HEK293 (cell line): ENCODE measurements around the gene DUSP18.
"Not testable (repeated sequence)": the region's sequence is repeated elsewhere in the genome, so short reads cannot be mapped to it uniquely, and the experiment has no call there.

Source experiments
- CTCF ChIA-PET: fragments of 350-600 bp; formaldehyde crosslinking; extraction: SDS; loops from one replicate; lab custom pipeline; 2021; ENCODE audit warnings: antibody characterized with exemption; lab: Yijun Ruan, JAX
- POLR2A ChIA-PET: fragments of 300-600 bp; formaldehyde crosslinking; extraction: SDS; loops from one replicate; lab custom pipeline; 2020; ENCODE audit warnings: antibody characterized with exemption, inconsistent platforms; lab: Yijun Ruan, JAX
- H3K27ac ChIP-seq: fragments of 200-500 bp; sonication (Bioruptor generic); 2 replicates; pipeline ENCODE4 v1.5.1; 2014; ENCODE audit warnings: low read depth, low read length, control low read depth, inconsistent platforms; ENCODE audit errors: extremely low read depth
- H3K36me3 ChIP-seq, 2 experiments: fragments of 200-500 bp in 1 of 2; sonication (Bioruptor generic) in 1 of 2; 1 replicate in 1 of 2; 2 replicates in 1 of 2; pipeline ENCODE4 v1.5.1; 2014 to 2017; ENCODE audit warnings: inconsistent platforms in 2 of 2, low read length in 2 of 2; ENCODE audit not compliant: control insufficient read depth in 2 of 2, insufficient read depth in 1 of 2
- H3K4me1 ChIP-seq: fragments of 200-500 bp; sonication (Bioruptor generic); 2 replicates; pipeline ENCODE4 v1.5.1; 2014; ENCODE audit warnings: mild to moderate bottlenecking, low read length, inconsistent platforms; ENCODE audit not compliant: control insufficient read depth, insufficient read depth
- H3K4me3 ChIP-seq: 2 replicates; pipeline ENCODE4 v1.5.1; 2011; ENCODE audit warnings: low read depth, mild to moderate bottlenecking, control low read depth, low read length, moderate library complexity
- H3K9me3 ChIP-seq: fragments of 200-500 bp; sonication (Bioruptor generic); 2 replicates; pipeline ENCODE4 v1.5.1; 2014; ENCODE audit warnings: low read depth, low read length, inconsistent platforms; ENCODE audit not compliant: control insufficient read depth, insufficient read depth
- EGR2 ChIP-seq: fragments of 450-650 bp; formaldehyde crosslinking; IDR thresholded peaks from 2 replicates; pipeline ENCODE4 v1.5.1; 2016; ENCODE audit warnings: low read depth, missing biosample characterization, missing genetic modification characterization
- GLIS1 ChIP-seq: fragments of 450-650 bp; formaldehyde crosslinking; IDR thresholded peaks from 2 replicates; pipeline ENCODE4 v1.5.1; 2016; ENCODE audit warnings: missing biosample characterization, missing genetic modification characterization
- HOXA7 ChIP-seq: sonication (generic); formaldehyde crosslinking; IDR thresholded peaks from 2 replicates; pipeline ENCODE4 v1.8.1; 2022; ENCODE audit warnings: missing genetic modification reagents, borderline replicate concordance
- KLF10 ChIP-seq: fragments of 450-650 bp; IDR thresholded peaks from 2 replicates; pipeline ENCODE4 v1.5.1; 2018; ENCODE audit warnings: missing biosample characterization, mild to moderate bottlenecking, missing genetic modification characterization
- KLF16 ChIP-seq: fragments of 450-650 bp; formaldehyde crosslinking; IDR thresholded peaks from 2 replicates; pipeline ENCODE4 v1.5.1; 2017; ENCODE audit warnings: missing biosample characterization, missing genetic modification characterization
- KLF9 ChIP-seq: fragments of 450-650 bp; formaldehyde crosslinking; IDR thresholded peaks from 2 replicates; pipeline ENCODE4 v1.5.1; 2016; ENCODE audit warnings: missing biosample characterization, missing genetic modification characterization, low read depth
- SCRT2 ChIP-seq: fragments of 450-650 bp; formaldehyde crosslinking; IDR thresholded peaks from 2 replicates; pipeline ENCODE4 v1.5.1; 2016; ENCODE audit warnings: missing biosample characterization, missing genetic modification characterization
- SETDB1 ChIP-seq: IDR thresholded peaks from one replicate; pipeline ENCODE4 v1.6.1; 2017; ENCODE audit warnings: mild to moderate bottlenecking, low read length, moderate library complexity, mixed read lengths; ENCODE audit not compliant: insufficient read length
- SP3 ChIP-seq: fragments of 450-650 bp; formaldehyde crosslinking; IDR thresholded peaks from 2 replicates; pipeline ENCODE4 v1.5.1; 2016; ENCODE audit warnings: missing biosample characterization, missing genetic modification characterization
- ZIC2 ChIP-seq: fragments of 450-650 bp; formaldehyde crosslinking; IDR thresholded peaks from 2 replicates; pipeline ENCODE4 v1.5.1; 2016; ENCODE audit warnings: missing biosample characterization, missing genetic modification characterization
- ZNF146 ChIP-seq: fragments of 450-650 bp; formaldehyde crosslinking; IDR thresholded peaks from 2 replicates; pipeline ENCODE4 v1.5.1; 2016; ENCODE audit warnings: missing biosample characterization, missing genetic modification characterization
- ZNF175 ChIP-seq: fragments of 450-650 bp; formaldehyde crosslinking; IDR thresholded peaks from 2 replicates; pipeline ENCODE4 v1.5.1; 2016; ENCODE audit warnings: missing biosample characterization, missing genetic modification characterization
- ZNF354C ChIP-seq: fragments of 450-650 bp; formaldehyde crosslinking; IDR thresholded peaks from 2 replicates; pipeline ENCODE4 v1.5.1; 2016; ENCODE audit warnings: missing biosample characterization, missing genetic modification characterization, low read depth, borderline replicate concordance
- ZNF473 ChIP-seq: fragments of 450-650 bp; formaldehyde crosslinking; IDR thresholded peaks from 2 replicates; pipeline ENCODE4 v1.5.1; 2017; ENCODE audit warnings: missing biosample characterization, missing genetic modification characterization
- ZNF521 ChIP-seq: fragments of 450-650 bp; formaldehyde crosslinking; IDR thresholded peaks from 2 replicates; pipeline ENCODE4 v1.5.1; 2017; ENCODE audit warnings: missing biosample characterization, mild to moderate bottlenecking, missing genetic modification characterization
- ZNF548 ChIP-seq: fragments of 450-650 bp; formaldehyde crosslinking; IDR thresholded peaks from 2 replicates; pipeline ENCODE4 v1.5.1; 2016; ENCODE audit warnings: missing biosample characterization, missing genetic modification characterization
- ZNF792 ChIP-seq: fragments of 450-650 bp; formaldehyde crosslinking; IDR thresholded peaks from 2 replicates; pipeline ENCODE4 v1.5.1; 2016; ENCODE audit warnings: missing biosample characterization, missing genetic modification characterization
- TF ChIP-seq, protein P1 (sequence below): fragments of 450-650 bp; formaldehyde crosslinking; IDR thresholded peaks from 2 replicates; pipeline ENCODE4 v1.5.1; 2016; ENCODE audit warnings: missing biosample characterization, missing genetic modification characterization
- TF ChIP-seq, protein P2 (sequence below): fragments of 450-650 bp; formaldehyde crosslinking; IDR thresholded peaks from 2 replicates; pipeline ENCODE4 v1.5.1; 2016; ENCODE audit warnings: missing biosample characterization, missing genetic modification characterization
- TF ChIP-seq, protein P3 (sequence below): fragments of 450-650 bp; IDR thresholded peaks from 2 replicates; pipeline ENCODE4 v1.5.1; 2018; ENCODE audit warnings: missing biosample characterization, missing genetic modification characterization

DUSP18 gene

DNA sequence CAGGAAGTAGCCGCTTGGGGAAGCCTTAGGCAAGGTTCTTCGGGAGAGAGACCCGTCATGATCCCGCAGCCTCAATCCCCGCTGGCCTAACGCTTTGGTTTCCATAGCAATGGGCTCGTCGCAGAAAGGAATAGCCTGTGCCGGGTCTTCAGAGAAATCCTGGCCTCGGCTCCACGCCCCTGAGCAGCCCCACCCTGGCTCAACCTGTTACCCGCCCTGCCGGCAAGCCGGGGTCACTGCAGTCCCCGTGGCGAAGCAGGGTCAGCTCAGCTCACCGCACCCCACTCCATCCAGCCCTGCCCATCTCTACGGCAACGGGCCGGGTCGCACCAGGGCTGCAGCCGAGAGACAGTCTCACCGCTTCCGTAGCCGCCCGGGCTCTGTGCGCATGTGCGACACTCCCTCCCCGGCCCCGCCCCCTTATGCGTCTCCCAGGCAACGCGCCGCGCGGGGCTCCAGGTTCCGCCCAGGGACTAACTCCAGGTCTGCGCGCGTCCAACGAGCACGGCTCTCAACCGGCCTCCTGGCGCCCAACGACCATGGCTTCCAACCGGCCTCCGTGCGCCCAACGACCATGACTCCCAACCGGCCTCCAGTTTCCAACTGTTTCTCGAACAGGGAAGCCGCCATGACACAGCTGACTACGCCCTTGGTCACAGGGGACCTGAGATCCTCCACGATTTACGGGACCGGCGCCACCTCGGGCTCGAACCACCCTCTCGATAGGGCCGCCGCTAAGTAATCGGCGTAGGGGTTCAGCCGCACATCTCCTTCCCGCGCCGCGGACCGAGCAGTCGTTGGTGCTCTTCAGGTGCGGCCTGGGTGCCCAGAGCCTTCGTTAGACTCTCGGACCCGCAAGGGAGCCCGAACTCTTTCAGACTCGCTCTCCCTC lies at the start of gene DUSP18 (continued):
- TF ChIP-seq ZNF521 (tag by site-specific recombination): no peak
- no peak for TF ChIP-seq ZNF548 (tag by site-specific recombination)

DNA sequence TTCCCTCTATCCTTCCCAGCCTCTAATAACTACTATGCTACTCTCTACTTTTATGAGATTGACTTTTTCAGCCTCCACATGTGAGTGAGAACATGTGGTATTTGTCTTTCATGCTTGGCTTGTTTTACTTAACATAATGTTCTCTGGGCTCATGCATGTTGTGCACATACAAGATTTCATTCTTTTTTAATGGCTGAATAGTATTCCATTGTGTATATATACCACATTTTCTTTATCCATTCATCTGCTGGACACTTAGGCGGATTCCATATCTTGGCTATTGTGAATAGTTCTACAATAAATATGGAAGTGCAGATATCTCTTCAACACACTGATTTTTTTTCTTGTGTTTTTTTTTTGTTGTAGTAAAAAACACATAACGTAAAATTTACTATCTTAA lies 46.4 kb upstream of the DUSP18 start:
- no peaks in the 10 kb centered on the region for H3K4me1 ChIP-seq
- CTCF ChIA-PET: interaction anchor here (1.0 kb wide), 1 partner anchor 80 kb away, joined by 5 read pairs; no protein-coding TSS in a partner anchor
- no peak overlapping the region for H3K4me3 ChIP-seq
- no peaks in the 10 kb centered on the region for H3K9me3 ChIP-seq
- no peak overlapping the region for H3K27ac ChIP-seq
- no peak for TF ChIP-seq ZNF792 (tag by site-specific recombination)
- peak; percentile 78 for TF ChIP-seq ZNF146 (tag by site-specific recombination)
- POLR2A ChIA-PET: no interaction called here
- no peaks in the 10 kb centered on the region for H3K36me3 ChIP-seq

DNA sequence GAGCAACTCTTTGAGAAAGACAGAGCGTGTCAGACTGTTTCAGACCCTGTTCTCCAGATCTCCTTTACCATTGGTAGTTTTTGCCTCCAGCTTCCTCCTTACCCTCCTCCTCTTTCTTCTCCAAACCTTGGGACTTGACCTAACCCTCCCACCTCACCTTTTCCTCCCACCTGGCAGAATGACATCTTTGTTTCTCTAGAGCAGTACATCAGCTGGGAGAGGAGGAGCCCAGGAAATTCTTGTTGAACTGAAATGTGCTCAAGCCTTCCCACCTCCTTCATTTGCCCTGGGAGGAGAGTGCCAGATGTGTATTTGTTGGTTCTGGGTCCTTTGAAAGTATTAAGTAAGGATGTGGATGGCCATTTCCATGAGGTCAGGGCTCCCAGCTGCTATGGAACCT lies 44.4 kb upstream of the DUSP18 start:
- POLR2A ChIA-PET: no interaction called here
- CTCF ChIA-PET: interaction anchor here (0.6 kb wide), 2 partner anchors 77 to 208 kb away, joined by 3 to 4 read pairs; no protein-coding TSS in a partner anchor
- Histone ChIP-seq H3K9me3 (no peaks in the 10 kb centered on the region), H3K4me3 (no peak overlapping the region), H3K27ac (no peak overlapping the region), H3K36me3 (no peaks in the 10 kb centered on the region), H3K4me1 (no peaks in the 10 kb centered on the region)
- TF ChIP-seq SETDB1 (no peak), EGR2 (peak; percentile 71)

DNA sequence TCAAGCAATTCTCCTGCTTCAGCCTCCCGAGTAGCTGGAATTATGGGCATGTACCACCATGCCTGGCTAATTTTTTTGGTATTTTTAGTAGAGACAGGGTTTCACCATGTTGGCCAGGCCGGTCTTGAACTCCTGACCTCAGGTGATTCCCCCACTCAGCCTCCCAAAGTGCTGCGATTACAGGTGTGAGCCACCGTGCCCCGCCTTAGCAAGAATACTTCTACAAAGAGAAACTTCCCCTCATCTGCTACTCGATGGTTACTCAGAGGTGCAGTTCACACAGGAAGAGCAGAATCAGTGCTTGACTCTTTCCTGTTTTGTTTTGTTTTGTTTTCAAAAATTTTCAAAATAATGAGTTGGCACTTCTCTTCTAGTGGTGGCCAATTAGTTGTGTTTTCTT lies 42.3 kb upstream of the DUSP18 start:
- CTCF ChIA-PET: interaction anchor here (0.7 kb wide), 1 partner anchor 141 kb away, joined by 3 read pairs; no protein-coding TSS in a partner anchor
- H3K4me1 ChIP-seq, H3K27ac ChIP-seq, POLR2A ChIA-PET, H3K9me3 ChIP-seq, H3K36me3 ChIP-seq, H3K4me3 ChIP-seq: not testable (repeated sequence)

DNA sequence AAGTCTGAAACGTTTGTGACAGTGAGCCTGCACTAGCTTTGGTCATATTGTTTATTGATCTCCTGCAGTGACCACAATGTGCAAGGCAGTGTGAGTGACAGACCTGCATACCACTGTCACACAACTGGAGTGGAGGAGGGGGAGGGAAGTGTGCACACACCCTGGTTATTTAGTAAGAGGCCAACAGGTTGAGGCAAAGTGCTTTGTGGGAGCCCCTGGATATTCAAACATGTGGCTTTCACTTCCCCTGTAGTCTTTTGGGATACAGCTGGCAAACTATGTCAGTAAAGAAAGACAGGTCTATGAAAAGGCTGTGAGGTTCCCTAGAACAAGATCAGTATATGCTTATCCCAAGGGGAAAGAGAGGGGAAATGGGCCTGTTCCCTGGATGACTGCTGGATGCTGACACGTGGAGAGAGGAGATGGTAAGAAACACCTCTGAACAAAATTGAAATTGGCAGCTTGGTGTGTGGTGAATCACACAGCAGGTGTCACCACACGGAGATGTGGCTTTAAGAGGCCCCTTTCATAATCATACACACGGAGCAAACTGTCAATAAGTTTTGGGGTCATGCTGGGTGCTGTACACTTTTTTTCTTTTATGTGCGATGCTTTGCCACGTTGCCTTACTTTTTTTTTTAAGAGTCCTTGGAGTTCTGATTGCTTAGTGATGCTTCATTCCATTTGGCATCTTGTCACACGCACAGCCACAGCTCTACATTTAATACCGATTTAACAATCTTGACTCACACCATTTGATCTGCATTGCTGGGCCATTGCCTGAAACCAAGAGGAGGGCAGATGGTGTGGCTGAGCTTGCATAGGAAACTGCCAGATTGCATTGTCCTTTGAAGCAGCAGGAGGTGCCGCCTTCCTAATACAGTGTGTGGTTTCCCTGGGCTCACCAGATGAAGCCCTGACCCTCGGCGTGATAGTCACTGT lies 38.3 kb upstream of the DUSP18 start:
- POLR2A ChIA-PET: no interaction called here
- Histone ChIP-seq H3K4me1 (no peaks in the 10 kb centered on the region; the same call in 1 of the 2 replicates), H3K4me3 (no peak overlapping the region), H3K27ac (no peak overlapping the region), H3K9me3 (no peaks in the 10 kb centered on the region), H3K36me3 (no peaks in the 10 kb centered on the region)
- CTCF ChIA-PET: interaction anchor here (0.6 kb wide), 1 partner anchor 314 kb away, joined by 5 read pairs; no protein-coding TSS in a partner anchor
- TF ChIP-seq GLIS1 (tag by site-specific recombination) (peak; percentile 27; the same call in 1 of the 2 replicates), KLF9 (tag by site-specific recombination) (no peak), KLF16 (tag by site-specific recombination) (no peak), ZIC2 (tag by site-specific recombination) (peak; percentile 33; the same call in 1 of the 2 replicates), ZNF473 (tag by site-specific recombination) (no peak), HOXA7 (no peak), ZNF175 (tag by site-specific recombination) (no peak), ZNF354C (tag by site-specific recombination) (no peak), SP3 (tag by site-specific recombination) (no peak), SCRT2 (tag by site-specific recombination) (peak; percentile 59), KLF10 (no peak)
- TF ChIP-seq, protein P1, sequence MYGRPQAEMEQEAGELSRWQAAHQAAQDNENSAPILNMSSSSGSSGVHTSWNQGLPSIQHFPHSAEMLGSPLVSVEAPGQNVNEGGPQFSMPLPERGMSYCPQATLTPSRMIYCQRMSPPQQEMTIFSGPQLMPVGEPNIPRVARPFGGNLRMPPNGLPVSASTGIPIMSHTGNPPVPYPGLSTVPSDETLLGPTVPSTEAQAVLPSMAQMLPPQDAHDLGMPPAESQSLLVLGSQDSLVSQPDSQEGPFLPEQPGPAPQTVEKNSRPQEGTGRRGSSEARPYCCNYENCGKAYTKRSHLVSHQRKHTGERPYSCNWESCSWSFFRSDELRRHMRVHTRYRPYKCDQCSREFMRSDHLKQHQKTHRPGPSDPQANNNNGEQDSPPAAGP (tag by site-specific recombination): no peak
- TF ChIP-seq, protein P2, sequence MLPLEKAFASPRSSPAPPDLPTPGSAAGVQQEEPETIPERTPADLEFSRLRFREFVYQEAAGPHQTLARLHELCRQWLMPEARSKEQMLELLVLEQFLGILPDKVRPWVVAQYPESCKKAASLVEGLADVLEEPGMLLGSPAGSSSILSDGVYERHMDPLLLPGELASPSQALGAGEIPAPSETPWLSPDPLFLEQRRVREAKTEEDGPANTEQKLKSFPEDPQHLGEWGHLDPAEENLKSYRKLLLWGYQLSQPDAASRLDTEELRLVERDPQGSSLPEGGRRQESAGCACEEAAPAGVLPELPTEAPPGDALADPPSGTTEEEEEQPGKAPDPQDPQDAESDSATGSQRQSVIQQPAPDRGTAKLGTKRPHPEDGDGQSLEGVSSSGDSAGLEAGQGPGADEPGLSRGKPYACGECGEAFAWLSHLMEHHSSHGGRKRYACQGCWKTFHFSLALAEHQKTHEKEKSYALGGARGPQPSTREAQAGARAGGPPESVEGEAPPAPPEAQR: no peak
- TF ChIP-seq, protein P3, sequence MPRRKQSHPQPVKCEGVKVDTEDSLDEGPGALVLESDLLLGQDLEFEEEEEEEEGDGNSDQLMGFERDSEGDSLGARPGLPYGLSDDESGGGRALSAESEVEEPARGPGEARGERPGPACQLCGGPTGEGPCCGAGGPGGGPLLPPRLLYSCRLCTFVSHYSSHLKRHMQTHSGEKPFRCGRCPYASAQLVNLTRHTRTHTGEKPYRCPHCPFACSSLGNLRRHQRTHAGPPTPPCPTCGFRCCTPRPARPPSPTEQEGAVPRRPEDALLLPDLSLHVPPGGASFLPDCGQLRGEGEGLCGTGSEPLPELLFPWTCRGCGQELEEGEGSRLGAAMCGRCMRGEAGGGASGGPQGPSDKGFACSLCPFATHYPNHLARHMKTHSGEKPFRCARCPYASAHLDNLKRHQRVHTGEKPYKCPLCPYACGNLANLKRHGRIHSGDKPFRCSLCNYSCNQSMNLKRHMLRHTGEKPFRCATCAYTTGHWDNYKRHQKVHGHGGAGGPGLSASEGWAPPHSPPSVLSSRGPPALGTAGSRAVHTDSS (tag by site-specific recombination): no peak
